HepG2 (cell line): ENCODE data around the gene GFRA4. TPM values are rescaled to one million over a fixed set of nuclear protein-coding genes. Genes with fewer than 3 reads are reported as not detected.

Experiments used
- ARNTL ChIP-seq: sonication (generic); formaldehyde crosslinking; IDR thresholded peaks from 2 replicates; pipeline ENCODE4 v1.4.0; 2020; ENCODE audit warnings: mild to moderate bottlenecking, missing genetic modification reagents
- FOXA1 ChIP-seq, 2 experiments: fragments of 450-650 bp in 1 of 2; sonication (generic) in 1 of 2; formaldehyde crosslinking in 1 of 2; IDR thresholded peaks; 2 replicates each; pipeline versions ENCODE4 v1.4.0 to v1.6.1; 2016 to 2020; ENCODE audit warnings: missing genetic modification reagents in 1 of 2
- FOXP1 ChIP-seq, 2 experiments: fragments of 450-650 bp in 1 of 2; IDR thresholded peaks; 2 replicates each; pipeline ENCODE4 v1.6.1; 2017 to 2018; ENCODE audit warnings: antibody characterized with exemption in 1 of 2
- HNF4A ChIP-seq: sonication (generic); formaldehyde crosslinking; IDR thresholded peaks from 2 replicates; pipeline ENCODE4 v1.4.0; 2020; ENCODE audit warnings: missing genetic modification reagents
- NCOA5 ChIP-seq: sonication (generic); formaldehyde crosslinking; IDR thresholded peaks from 2 replicates; pipeline ENCODE4 v1.4.0; 2020; ENCODE audit warnings: missing genetic modification reagents
- RBAK ChIP-seq: sonication (generic); formaldehyde crosslinking; IDR thresholded peaks from 2 replicates; pipeline ENCODE4 v1.5.1; 2020; ENCODE audit warnings: mild to moderate bottlenecking, missing genetic modification reagents
- SOX5 ChIP-seq: IDR thresholded peaks from 2 replicates; pipeline ENCODE4 v1.6.1; 2016; ENCODE audit warnings: borderline replicate concordance
- ZNF326 ChIP-seq: sonication (generic); formaldehyde crosslinking; IDR thresholded peaks from 2 replicates; pipeline ENCODE4 v1.4.0; 2020; ENCODE audit warnings: missing genetic modification reagents, borderline replicate concordance
- ZNF652 ChIP-seq: IDR thresholded peaks from 2 replicates; pipeline ENCODE4 v1.6.1; 2016; ENCODE audit warnings: low read depth, borderline replicate concordance
- ZNF713 ChIP-seq: sonication (generic); formaldehyde crosslinking; IDR thresholded peaks from 2 replicates; pipeline ENCODE4 v1.4.0; 2020; ENCODE audit warnings: mild to moderate bottlenecking, missing genetic modification reagents
- ZSCAN25 ChIP-seq: sonication (generic); formaldehyde crosslinking; IDR thresholded peaks from 2 replicates; pipeline ENCODE4 v1.8.0; 2022; ENCODE audit warnings: mild to moderate bottlenecking, missing genetic modification reagents
- ZSCAN29 ChIP-seq: sonication (generic); formaldehyde crosslinking; conservative IDR thresholded peaks from 2 replicates; pipeline ENCODE4 v1.4.0; 2020; ENCODE audit warnings: mild to moderate bottlenecking, missing genetic modification reagents
- polyA plus RNA-seq, 8 experiments: library from polyadenylated mRNA; depleted of rRNA in 3 of 8; stranded (reverse) in 7 of 8; unstranded in 1 of 8; fragments of >200 nt; fragmentation: Illumina TruSeq in 4 of 8; extraction: Trizol in 4 of 8; gene quantifications; 2 replicates each; pipeline versions ENCODE4 v1.2.1 to v1.2.3, GENCODE V29; 2011 to 2016; ENCODE audit warnings: low read depth in 4 of 8, missing spikeins in 1 of 8, mixed read lengths in 1 of 8; ENCODE audit not compliant: insufficient read depth in 1 of 8
- total RNA-seq, 5 experiments: library from RNA; depleted of rRNA; stranded (reverse); fragments of >200 nt; fragmentation: Illumina TruSeq; extraction: Trizol; gene quantifications; 2 replicates each; pipeline ENCODE4 v1.2.3, GENCODE V29; 2016; ENCODE audit warnings: low read depth in 1 of 5
- TF ChIP-seq, protein P1 (sequence below): IDR thresholded peaks from 2 replicates; pipeline ENCODE4 v1.6.1; 2012; ENCODE audit warnings: low read depth, low read length, improper control_type of control experiment
- TF ChIP-seq, protein P2 (sequence below): sonication (generic); formaldehyde crosslinking; IDR thresholded peaks from 2 replicates; pipeline ENCODE4 v1.9.0; 2021; ENCODE audit warnings: missing genetic modification reagents, mild to moderate bottlenecking, borderline replicate concordance
- TF ChIP-seq, protein P3 (sequence below): sonication (generic); formaldehyde crosslinking; IDR thresholded peaks from 2 replicates; pipeline ENCODE4 v1.5.0; 2020; ENCODE audit warnings: mild to moderate bottlenecking, missing genetic modification reagents, borderline replicate concordance
- TF ChIP-seq, protein P4 (sequence below): sonication (generic); formaldehyde crosslinking; IDR thresholded peaks from 2 replicates; pipeline ENCODE4 v1.4.0; 2020; ENCODE audit warnings: missing genetic modification reagents

Gene GFRA4
- total and polyA plus RNA-seq, 2 of the 13 experiments (the other 11 are each of a cell fraction or from before 2014, with no cell fraction given), result not detected

DNA sequence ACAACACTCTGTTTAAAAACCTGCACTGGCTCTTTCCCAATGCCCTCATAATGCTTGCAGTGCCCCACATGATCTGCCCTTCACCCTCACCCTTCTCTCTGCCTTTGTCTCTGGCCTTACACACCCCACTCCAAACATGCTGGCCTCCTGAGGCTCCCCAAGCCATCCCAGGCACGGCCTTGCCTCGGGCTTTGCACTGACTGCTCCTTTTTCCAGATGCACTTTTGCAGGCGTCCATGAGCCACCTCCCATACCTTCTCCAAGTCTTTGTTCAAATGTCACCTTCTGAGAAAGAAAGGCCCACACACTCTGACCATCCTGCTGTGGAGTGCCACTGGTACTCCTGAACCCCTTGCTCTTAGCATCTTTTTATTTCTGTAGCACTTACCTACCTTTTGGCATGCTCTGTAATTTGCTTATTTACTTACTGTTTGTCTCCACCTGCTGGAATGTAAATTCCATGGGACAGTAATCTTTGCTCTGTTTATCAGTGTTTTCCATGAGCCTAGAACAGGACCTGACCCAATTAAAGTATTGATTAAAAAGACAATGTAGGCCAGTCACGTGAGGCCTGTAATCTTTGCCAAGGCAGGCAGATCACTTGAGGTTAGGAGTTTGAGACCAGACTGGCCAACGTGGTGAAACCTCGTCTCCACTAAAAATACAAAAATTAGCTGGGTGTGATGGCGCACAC is 30.7 kb downstream of the GFRA4 start (continued):
- TF ChIP-seq, protein P1, sequence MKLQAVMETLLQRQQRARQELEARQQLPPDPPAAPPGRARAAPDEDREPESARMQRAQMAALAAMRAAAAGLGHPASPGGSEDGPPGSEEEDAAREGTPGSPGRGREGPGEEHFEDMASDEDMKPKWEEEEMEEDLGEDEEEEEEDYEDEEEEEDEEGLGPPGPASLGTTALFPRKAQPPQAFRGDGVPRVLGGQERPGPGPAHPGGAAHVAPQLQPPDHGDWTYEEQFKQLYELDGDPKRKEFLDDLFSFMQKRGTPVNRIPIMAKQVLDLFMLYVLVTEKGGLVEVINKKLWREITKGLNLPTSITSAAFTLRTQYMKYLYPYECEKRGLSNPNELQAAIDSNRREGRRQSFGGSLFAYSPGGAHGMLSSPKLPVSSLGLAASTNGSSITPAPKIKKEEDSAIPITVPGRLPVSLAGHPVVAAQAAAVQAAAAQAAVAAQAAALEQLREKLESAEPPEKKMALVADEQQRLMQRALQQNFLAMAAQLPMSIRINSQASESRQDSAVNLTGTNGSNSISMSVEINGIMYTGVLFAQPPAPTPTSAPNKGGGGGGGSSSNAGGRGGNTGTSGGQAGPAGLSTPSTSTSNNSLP, result peak; percentile 66
- TF ChIP-seq, protein P2, sequence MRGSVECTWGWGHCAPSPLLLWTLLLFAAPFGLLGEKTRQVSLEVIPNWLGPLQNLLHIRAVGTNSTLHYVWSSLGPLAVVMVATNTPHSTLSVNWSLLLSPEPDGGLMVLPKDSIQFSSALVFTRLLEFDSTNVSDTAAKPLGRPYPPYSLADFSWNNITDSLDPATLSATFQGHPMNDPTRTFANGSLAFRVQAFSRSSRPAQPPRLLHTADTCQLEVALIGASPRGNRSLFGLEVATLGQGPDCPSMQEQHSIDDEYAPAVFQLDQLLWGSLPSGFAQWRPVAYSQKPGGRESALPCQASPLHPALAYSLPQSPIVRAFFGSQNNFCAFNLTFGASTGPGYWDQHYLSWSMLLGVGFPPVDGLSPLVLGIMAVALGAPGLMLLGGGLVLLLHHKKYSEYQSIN (CRISPR knock-in tag), result no peak
- TF ChIP-seq FOXA1 (IDR thresholded peaks at IDR 0.05) (peak; percentile 31; the same call in 1 of the 2 replicates), FOXA1 (CRISPR knock-in tag; IDR thresholded peaks at IDR 0.05) (peak; percentile 90), RBAK (no peak), SOX5 (CRISPR knock-in tag) (no peak), FOXP1 (IDR thresholded peaks at IDR 0.05) (0 out of 2 replicates have a peak, but pooled peaks have one; percentile 10), FOXP1 (CRISPR knock-in tag; IDR thresholded peaks at IDR 0.05) (0 out of 2 replicates have a peak, but pooled peaks have one; percentile 33), HNF4A (CRISPR knock-in tag) (peak; percentile 48; the same call in 1 of the 2 replicates), ZNF713 (CRISPR knock-in tag) (no peak), ZSCAN25 (CRISPR knock-in tag) (no peak), ZNF652 (CRISPR knock-in tag) (no peak), ZNF326 (CRISPR knock-in tag) (no peak), ZSCAN29 (CRISPR knock-in tag) (0 out of 2 replicates have a peak, but pooled peaks have one; percentile 30), ARNTL (CRISPR knock-in tag) (no peak), NCOA5 (no peak)
- TF ChIP-seq, protein P3, sequence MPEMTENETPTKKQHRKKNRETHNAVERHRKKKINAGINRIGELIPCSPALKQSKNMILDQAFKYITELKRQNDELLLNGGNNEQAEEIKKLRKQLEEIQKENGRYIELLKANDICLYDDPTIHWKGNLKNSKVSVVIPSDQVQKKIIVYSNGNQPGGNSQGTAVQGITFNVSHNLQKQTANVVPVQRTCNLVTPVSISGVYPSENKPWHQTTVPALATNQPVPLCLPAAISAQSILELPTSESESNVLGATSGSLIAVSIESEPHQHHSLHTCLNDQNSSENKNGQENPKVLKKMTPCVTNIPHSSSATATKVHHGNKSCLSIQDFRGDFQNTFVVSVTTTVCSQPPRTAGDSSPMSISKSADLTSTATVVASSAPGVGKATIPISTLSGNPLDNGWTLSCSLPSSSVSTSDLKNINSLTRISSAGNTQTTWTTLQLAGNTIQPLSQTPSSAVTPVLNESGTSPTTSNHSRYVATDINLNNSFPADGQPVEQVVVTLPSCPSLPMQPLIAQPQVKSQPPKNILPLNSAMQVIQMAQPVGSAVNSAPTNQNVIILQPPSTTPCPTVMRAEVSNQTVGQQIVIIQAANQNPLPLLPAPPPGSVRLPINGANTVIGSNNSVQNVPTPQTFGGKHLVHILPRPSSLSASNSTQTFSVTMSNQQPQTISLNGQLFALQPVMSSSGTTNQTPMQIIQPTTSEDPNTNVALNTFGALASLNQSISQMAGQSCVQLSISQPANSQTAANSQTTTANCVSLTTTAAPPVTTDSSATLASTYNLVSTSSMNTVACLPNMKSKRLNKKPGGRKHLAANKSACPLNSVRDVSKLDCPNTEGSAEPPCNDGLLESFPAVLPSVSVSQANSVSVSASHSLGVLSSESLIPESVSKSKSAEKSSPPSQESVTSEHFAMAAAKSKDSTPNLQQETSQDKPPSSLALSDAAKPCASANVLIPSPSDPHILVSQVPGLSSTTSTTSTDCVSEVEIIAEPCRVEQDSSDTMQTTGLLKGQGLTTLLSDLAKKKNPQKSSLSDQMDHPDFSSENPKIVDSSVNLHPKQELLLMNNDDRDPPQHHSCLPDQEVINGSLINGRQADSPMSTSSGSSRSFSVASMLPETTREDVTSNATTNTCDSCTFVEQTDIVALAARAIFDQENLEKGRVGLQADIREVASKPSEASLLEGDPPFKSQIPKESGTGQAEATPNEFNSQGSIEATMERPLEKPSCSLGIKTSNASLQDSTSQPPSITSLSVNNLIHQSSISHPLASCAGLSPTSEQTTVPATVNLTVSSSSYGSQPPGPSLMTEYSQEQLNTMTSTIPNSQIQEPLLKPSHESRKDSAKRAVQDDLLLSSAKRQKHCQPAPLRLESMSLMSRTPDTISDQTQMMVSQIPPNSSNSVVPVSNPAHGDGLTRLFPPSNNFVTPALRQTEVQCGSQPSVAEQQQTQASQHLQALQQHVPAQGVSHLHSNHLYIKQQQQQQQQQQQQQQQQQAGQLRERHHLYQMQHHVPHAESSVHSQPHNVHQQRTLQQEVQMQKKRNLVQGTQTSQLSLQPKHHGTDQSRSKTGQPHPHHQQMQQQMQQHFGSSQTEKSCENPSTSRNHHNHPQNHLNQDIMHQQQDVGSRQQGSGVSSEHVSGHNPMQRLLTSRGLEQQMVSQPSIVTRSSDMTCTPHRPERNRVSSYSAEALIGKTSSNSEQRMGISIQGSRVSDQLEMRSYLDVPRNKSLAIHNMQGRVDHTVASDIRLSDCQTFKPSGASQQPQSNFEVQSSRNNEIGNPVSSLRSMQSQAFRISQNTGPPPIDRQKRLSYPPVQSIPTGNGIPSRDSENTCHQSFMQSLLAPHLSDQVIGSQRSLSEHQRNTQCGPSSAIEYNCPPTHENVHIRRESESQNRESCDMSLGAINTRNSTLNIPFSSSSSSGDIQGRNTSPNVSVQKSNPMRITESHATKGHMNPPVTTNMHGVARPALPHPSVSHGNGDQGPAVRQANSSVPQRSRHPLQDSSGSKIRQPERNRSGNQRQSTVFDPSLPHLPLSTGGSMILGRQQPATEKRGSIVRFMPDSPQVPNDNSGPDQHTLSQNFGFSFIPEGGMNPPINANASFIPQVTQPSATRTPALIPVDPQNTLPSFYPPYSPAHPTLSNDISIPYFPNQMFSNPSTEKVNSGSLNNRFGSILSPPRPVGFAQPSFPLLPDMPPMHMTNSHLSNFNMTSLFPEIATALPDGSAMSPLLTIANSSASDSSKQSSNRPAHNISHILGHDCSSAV, result no peak
- TF ChIP-seq, protein P4, sequence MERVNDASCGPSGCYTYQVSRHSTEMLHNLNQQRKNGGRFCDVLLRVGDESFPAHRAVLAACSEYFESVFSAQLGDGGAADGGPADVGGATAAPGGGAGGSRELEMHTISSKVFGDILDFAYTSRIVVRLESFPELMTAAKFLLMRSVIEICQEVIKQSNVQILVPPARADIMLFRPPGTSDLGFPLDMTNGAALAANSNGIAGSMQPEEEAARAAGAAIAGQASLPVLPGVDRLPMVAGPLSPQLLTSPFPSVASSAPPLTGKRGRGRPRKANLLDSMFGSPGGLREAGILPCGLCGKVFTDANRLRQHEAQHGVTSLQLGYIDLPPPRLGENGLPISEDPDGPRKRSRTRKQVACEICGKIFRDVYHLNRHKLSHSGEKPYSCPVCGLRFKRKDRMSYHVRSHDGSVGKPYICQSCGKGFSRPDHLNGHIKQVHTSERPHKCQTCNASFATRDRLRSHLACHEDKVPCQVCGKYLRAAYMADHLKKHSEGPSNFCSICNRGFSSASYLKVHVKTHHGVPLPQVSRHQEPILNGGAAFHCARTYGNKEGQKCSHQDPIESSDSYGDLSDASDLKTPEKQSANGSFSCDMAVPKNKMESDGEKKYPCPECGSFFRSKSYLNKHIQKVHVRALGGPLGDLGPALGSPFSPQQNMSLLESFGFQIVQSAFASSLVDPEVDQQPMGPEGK, result no peak
